Activated CD8-positive, alpha-beta memory T cell treated with anti-CD3 and anti-CD28 coated beads, Interleukin-2, amount 50 U/mL, for 24 hours (primary cell): Measurements from ENCODE around the gene GCHFR.
A peak's percentile ranks its signal among the peaks of the same experiment; 100 is the strongest.

Experiments
- DNase-seq: peaks from one replicate; pipeline ENCODE4 v3.0.0-alpha.2; 2020; ENCODE audit errors: extremely low read depth

GCHFR gene

DNA sequence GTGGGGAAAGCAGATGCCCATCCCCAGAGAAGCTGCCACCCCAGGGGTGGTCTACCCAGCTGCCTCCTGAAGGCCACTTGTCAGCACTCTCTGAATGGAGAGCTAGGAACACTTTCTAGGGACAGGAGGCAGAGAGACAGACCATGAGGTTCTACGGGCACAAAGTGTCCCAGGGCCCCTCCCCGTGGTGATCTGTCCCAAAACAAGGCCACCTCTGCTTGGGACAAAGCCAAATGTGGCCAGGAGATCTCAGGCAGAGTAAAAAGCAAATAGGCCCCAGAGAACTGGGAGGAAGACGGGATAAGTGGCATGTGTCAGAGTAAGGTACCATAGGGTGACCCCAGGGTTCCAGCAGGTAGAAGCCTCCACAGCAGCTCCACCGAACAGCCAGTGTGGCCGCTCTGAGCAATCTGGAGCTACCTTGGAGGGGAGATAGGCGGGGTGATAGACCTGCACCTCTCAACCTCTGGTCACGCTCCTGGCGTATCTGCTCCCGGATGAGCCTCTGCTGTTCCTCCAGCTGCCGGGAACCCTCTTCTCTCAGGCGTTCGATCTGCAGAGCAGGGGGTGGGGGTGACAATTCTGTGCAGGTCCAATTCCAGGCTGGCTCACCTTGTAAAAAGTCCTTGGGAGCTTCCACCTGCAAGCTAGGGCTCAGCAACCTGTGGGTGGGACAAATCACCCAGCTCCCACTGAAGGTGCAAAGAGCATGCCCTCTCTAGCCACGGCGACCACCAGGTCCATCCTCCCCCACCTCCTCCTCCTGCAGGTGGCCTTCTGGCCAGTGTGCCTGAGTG is 12.1 kb downstream of the GCHFR start:
- DNase-seq: no peak

DNA sequence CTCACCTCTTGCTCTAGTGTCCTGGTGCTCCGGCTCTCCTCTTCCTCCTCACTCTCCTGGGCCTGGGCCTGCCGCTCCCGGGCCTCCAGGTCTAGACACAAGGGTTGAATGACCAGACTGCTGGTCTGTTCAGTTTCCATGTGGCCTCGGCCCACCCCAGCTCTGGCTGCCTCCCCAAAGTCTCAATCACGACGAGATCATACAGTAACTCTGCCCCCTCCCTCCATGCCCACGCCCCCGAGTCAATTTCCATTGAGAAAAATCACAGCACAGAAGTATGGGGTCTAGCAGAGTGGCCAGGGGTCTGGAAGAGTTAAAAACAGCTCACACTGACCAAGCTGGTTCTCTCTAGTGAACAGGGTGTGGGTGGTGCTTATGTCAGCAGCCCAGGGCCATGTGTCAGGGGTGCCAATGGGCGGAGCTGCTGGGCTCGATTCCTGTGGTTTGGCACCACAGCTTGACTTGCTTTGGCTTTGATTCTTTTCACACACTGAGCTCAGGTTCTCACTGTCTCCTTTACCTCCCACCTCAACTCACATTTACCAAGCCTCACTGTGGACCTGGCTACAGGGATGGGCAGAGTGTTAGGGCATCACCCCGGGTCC is 12.8 kb downstream of the GCHFR start:
- no peak for DNase-seq

DNA sequence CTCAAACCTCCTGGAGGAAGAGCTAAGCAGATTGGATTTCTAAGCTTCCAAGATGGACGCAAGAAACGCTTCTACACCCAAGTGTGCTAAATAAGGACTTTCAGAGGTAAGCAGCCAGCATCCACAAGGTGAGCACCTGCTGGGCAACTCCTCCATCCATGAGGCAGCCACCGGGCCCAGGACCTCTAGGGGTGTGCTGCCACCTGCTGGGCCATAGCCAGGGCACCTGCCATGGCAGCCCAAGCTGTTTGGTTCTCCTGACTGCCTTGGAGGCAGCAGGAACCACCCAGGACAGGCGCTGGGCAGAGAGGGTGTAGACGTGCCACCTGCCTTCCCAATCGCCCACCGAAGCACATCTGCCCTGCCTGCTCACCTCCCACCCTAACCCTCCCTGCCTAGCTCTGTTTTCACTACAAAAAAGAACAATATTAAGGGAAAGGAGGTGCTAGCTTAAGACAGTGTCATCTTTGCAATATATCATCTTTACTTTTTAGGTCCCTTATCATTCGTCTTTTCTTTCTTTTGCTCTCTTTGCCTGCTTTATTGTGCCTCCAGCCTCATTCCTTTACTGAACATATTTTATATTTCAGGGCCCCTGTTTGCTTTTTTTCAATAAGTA is 18.9 kb downstream of the GCHFR start:
- no peak for DNase-seq

DNA sequence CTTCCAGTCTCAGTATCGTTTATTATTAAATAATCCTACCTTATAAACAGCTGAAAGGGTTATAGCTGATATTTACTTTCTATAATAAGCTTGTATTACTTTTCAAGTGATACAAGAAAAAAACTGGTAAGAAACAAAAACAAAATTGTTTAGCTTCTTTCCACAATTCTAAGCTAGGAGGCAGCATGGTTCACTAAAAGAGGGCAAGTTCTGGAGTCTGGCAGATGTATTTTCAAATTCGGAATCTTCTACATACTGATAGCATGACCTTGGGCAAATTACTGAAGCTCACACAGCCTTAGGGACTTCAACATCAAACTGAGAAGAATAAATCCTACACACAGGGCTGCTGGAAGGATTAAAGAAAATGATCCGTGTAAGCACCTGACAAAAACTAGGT is 21.3 kb downstream of the GCHFR start:
- no peak for DNase-seq

DNA sequence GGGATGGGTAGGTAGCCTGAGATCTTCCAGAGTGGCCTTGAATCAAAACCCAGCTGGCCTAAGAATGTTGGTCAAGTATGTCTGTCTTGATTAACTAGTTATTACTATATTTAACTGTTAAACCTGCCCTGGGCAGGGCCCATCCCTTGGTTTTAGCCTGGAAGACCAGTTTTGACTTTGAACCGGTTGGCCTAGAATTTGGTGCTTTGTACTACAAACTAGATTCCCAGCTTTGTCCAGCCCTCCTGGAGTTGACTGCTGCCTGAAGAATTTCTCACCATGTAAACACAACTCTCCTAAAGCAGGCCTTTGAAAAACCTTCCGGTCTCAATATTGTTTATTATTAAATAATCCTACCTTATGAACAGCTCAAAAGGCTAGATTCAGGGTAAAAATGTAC is 21.9 kb downstream of the GCHFR start:
- no peak for DNase-seq

DNA sequence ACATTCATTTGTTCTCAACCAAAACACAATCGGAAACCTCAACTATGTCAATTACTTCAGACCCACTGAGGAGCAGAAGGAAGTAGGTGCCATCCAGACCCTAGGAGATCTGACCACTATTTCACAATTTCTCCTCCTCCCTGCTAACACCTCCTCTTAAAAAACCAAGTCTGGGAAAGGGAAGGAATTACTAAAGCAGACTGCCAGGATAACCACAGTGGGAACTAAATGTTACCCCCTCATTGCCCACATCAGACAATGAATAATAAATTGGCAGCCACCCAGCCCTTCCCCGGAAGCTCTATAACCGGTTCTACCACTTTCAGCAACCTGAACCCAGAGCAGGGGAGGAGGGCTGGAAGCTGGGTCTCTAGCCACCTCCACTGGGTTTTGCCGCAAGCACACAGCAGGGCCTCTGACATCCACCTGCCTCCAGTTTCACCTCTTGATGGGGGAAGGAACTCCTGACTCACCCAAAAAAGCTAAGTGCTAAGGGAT is 23.5 kb downstream of the GCHFR start:
- peak; percentile 41 for DNase-seq

DNA sequence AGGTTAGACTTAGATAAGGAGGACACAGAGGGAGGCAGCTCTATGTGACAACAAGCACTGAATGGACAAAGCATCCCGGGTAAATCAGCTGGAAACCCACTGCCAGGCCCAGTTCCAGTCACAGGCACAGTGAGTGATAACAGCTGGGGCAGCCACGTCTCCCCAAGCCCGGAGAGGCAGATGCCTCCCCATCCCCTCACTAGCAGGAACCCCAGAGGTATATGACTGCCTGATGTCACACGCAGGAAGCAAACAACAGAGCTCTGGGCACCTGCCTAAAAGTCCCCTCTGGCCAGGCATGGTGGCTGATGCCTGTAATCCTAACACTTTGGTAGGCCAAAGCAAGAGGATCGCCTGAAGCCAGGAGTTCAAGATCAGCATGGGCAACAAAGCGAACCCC is 24.1 kb downstream of the GCHFR start:
- DNase-seq: no peak

DNA sequence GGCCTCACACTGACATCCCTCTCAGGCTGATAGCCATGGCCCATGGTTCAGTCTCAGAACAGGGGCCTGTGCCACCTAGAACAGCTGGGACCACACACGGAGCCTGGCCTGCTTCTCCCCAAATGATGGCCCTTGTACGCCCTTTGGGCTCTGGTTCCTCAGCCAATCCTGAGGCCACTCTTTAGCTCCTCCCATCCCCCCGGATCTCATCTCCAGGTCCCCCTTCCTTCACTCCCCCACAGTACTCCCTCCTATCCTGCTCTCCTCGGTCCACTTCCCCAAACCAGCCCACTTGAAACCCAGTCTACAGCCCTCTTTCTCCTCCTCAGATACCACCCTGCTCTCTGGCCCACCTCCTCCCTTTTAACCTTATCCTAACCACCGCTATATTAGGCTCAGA is 25.3 kb downstream of the GCHFR start:
- DNase-seq: no peak

DNA sequence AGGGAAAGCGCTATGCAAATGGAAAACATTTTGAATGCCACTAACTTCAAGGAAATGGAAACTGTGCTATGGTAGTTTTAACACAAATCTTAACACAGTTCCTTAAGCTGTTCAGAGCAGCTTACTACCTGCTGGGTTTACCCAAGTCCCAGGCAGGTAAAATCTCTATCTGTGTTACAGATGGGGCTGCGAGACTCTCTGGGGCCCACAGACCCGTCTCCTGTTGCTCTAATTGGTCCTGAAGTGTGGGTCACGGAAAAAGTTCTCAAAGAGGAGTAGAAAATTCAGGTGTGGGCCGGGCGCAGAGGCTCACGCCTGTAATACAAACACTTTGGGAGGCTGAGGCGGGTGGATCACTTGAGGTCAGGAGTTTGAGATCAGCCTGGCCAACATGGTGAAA is 26.1 kb downstream of the GCHFR start:
- no peak for DNase-seq

DNA sequence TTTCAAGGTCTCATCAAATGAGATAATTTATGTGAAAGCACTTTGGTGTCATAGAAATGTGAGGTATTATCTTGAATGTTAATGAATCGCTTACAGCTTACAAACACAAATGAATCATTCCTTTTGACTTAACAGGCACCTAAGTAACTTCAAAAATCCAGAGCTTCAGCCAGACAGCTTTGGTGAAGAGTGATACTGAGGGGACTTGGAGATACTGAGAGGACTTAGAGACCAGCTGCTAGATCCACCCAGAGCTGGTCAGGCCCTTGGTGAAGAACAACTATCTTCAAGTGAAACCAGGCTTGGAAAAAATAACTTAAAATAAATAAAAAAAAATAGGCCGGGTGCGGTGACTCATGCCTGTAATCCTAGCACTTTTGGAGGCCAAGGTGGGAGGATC is 26.9 kb downstream of the GCHFR start:
- no peak for DNase-seq

DNA sequence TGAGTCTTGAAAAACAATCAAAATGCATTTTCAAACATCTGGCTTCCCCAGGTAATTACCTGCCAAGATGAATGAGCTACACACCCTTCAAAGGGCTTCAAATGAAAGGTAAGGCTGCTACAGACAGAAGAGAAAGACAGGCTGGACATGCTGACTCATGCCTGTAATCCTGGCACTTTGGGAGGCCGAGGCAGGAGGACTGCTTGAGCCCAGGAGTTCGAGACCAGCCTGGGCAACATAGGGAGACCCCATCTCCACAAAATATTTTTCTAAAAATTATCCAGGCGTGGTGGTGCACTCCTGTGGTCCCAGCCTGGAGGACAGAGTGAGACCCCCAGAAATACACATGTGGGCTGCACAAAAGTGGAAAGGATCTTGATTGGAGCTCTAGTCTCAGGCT is 28.5 kb downstream of the GCHFR start:
- DNase-seq: no peak

DNA sequence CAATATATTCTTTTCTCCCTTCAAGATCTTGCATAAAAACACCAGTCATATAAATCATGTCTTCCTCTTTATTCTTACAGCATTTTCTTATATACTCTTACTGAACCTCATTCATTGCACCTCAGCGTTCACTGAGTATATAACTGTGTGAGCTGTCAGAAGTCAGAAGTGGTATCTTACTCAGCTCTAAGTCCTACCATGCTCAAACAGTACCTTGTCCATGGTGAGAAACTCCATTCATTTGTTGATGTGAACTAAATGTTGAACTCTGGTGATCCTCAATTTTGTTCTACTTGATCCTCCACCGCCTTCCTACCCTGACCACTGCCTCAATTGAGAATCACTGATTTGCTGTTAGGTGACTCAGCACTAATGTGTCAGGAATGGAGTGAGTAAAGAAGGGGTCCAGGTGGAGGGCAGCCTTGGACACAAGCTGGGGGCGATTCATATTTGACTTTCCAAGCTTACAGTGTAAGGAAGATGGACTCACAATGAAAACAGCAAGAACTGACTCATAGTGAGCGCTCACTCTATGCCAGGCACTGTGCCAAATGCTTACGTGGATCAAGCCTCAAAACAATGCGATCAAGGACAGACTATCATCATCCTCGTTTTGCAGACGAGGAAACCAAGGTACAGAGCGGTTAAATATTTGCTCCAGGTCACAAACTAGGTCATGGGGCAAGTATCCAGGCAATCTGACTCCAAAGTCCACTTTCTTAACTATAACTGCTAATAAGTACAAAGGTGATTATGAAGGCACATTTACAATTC is 29.5 kb downstream of the GCHFR start:
- DNase-seq: no peak

DNA sequence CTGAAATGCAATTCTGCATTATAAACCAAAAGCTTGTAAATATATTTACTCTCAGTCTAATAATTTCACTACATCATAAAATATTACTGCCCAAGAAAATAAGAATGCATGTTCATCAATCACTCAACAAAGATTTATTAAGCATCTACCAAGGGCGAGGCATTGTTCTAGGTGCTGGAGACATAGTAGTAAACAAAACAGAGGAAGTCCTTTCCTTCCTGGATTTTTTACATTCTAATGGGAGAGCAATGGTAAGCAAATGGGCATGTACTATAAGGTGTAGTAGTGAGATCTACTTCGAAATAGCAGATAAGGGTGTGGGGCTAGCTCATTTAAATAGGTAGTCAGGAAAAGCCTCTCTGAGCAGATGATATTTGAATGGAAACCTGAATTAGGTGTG is 32.2 kb downstream of the GCHFR start:
- no peak for DNase-seq

DNA sequence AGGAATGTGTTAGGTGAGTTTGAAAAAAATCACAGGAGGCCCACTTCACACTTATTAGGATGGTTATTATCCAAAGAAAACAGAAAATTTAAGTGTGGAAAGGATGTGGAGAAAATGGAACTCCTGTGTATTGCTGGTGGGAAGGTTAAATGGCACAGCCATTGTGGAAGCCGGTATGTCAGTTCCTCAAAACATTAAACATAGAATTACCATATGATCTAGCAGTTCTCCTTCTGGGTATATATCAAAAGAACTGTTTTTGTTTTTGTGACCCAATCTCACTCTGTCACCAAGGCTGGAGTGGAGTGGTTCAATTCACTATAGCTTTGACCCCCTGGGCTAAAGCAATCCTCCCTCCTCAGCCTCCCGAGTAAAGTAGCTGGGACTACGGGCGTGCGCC is 32.6 kb downstream of the GCHFR start:
- DNase-seq: no peak

DNA sequence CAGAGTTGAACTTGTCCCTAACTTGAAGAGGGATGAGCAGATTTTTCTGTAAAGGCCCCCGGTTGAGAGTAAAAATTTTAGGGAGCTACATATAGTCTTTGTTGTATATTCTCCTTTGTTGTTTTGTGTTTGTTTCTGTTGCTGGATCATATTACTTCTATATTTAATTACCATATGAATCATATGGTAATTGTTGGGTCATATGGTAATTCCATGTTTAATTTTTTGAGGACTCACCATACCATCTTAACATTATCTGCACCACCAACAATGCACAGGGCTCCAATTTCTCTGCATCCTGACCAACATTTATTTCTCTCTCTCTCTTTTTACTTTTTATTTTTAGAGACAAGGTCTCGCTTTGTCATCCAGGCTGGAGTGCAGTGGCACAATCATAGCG is 35.7 kb downstream of the GCHFR start:
- no peak for DNase-seq

DNA sequence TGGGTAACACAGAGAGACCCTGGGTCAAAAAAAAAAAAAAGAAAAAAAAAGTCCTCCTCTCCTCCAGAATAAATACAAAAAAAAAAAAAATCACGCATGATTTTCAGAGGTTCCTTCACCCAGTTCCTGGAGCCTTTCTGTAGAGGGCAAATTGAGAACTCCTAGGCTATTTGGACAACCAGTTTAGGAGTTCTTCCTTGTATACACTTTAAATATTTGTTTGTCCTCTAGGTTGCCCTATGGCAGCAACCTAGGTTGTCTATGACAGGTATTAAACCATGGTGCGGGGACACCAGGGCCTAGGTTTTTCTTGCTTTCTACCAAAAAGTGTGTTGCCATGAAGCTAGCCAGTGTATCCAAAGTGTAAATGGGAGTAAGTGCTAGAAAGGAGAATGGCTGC is 39.2 kb downstream of the GCHFR start:
- DNase-seq: no peak

DNA sequence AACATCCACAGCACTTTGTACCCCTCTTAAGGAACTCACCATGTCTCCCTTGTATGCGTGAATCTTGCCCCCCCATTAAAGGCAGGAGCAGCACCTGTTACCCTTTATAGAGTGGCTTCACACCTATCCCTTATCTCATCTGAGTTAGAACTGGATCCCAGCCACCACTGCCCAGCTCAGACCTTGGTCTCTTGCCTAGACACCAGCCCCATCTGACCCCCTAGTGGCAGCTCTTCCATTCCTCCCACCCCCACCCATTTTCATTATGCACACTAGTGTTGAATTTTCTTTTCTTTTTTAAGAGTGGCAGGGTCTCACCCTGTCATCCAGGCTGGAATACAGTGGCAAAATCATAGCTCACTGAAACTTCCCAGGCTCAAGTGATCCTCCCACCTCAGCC is 39.8 kb downstream of the GCHFR start:
- DNase-seq: no peak

DNA sequence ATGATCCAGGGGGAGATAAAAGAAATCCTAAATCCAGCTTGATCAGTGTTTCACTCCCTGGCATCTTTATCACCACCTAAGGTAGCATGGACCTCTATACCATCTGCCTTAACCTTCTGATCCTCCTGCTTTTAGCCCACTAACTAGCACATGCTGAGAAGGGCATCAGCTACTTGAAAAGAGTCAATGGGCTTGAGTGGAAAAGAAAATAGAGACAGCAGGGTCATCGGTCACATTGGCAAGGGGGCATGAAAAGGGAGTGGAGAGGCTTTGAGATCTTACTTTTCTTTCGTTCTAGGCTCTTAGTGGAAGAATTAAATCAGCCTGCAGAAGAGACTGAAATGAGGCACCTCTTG is 42.8 kb downstream of the GCHFR start:
- DNase-seq: no peak

DNA sequence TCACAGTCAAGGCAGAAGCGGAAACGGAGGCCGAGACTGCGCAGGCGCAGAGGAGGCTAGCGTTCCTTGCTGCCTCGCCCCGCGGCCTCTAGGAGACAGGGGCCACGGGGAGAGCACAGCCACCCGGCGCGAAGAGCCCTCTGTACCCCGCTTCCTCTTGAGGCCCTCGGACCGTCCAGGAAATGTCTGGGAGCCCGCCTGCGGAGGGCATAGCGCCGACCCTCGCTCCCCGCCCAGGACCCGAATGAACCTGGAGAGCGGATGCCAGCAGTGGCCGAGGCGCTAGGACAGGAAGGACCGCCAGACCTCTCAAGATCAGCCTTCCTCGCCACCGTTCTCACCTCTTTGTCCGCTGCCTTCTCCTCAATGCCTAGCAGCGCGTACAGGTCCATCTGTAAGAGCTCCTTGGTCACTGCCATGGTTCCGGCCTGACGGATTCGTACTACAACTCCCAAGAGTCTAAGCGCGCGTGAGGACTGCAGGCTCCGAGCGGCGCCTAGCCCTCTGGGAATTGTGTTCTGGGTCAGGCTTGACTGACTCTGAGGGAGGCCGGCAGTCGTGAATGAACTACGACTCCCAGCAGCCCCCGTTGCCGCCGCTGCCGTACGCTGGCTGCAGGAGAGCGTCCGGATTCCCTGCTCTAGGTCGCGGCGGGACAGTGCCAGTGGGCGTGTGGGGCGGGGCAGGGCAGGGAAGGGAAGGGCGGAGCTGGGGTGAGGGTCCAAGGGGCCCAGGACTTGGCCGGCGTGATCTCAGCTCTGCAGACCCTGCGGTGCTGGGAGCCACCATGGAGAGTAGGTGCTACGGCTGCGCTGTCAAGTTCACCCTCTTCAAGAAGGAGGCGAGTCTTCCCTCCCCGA is 43.4 kb downstream of the GCHFR start, which contains the start of the genes DNAJC17 and ZFYVE19:
Gene DNAJC17 (minus strand): TSS at position 446 of the 860 bp plus-strand sequence. CDS start 27 bp downstream, at position 419.
Gene ZFYVE19 (plus strand): TSS at position 62 of the 860 bp plus-strand sequence. CDS start 501 bp downstream, at position 563.
- peak; percentile 87 for DNase-seq

DNA sequence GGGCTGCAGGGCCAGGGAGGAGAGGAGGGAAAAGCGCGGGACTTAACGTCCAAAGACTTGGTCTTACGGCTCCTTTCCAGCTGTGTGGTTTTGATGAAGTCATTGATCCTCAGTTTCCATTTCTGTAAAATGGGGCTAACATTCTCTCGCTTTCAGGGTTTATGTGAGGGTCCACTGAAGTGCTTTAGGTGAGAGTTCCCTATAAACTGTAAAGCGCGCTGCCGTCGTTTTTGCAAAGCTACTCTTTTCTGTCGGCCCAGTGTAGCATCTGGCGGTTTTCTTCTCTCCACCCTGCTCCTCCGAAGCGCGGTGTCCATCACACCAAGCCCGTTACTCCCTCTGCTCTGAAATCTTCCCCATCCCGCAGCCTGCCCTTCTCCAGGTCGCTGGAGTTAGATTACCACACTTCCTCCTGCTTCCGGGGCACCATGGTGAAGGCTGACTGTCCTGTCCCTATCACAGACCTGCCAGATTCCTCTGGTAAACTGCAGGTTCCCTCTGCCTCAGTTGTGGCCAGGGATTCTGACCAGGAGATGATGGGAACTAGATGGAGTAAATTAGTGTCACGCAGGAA is 44.1 kb downstream of the GCHFR start:
- no peak for DNase-seq
